Stimulated activated naive CD8-positive, alpha-beta T cell treated with anti-CD3 and anti-CD28 coated beads, Interleukin-15, amount 100 ng/mL, for 72 hours (primary cell): ENCODE results near the gene PAPSS2.

ENCODE experiments used
- ATAC-seq: fragments of 150-1000 bp; cut with Tn5 transposase; 2 replicates; pipeline ENCODE4 v1.10.0; 2021; ENCODE audit warnings: mild to moderate bottlenecking, moderate library complexity
- DNase-seq, 2 donors: peaks; one replicate each; pipeline ENCODE4 v3.0.0; 2021 to 2022
- H3K27ac Mint-ChIP-seq, 2 donors: one replicate each; pipeline ENCODE4 v1.8.0; 2022; ENCODE audit warnings: mild to moderate bottlenecking in 2 of 2, mixed read lengths in 2 of 2, moderate library complexity in 2 of 2
- H3K27me3 Mint-ChIP-seq: one replicate; pipeline ENCODE4 v1.8.0; 2022; ENCODE audit warnings: mixed read lengths
- H3K4me1 Mint-ChIP-seq: one replicate; pipeline ENCODE4 v1.8.0; 2022; ENCODE audit warnings: mild to moderate bottlenecking, mixed read lengths
- H3K4me3 Mint-ChIP-seq, 2 donors: one replicate each; pipeline ENCODE4 v1.8.0; 2022; ENCODE audit warnings: mild to moderate bottlenecking in 2 of 2, mixed read lengths in 2 of 2, moderate library complexity in 1 of 2
- H3K9me3 Mint-ChIP-seq, 2 donors: one replicate each; pipeline ENCODE4 v1.8.0; 2022; ENCODE audit warnings: mixed read lengths in 2 of 2

The PAPSS2 gene

GRCh38 chr10:87760195-87760905 is 100.7 kb downstream of the PAPSS2 start:
- DNase-seq (no peak), ATAC-seq (no peak)
- H3K4me1 Mint-ChIP-seq: peaks cover 22% of the 10 kb centered on the region
- no peak overlapping the region for H3K4me3 Mint-ChIP-seq
- peak overlapping the region in 1 of 2 donors; percentile 48 for H3K27ac Mint-ChIP-seq
- H3K9me3 Mint-ChIP-seq: no peaks in the 10 kb centered on the region
- no peaks in the 10 kb centered on the region for H3K27me3 Mint-ChIP-seq

GRCh38 chr10:87761153-87761552 is 101.5 kb downstream of the PAPSS2 start:
- no peaks in the 10 kb centered on the region for H3K9me3 Mint-ChIP-seq
- H3K27ac Mint-ChIP-seq: no peak overlapping the region
- H3K27me3 Mint-ChIP-seq: no peaks in the 10 kb centered on the region
- no peak for ATAC-seq
- peaks cover 22% of the 10 kb centered on the region for H3K4me1 Mint-ChIP-seq
- no peak for DNase-seq
- H3K4me3 Mint-ChIP-seq: no peak overlapping the region

GRCh38 chr10:87761892-87762291 is 102.2 kb downstream of the PAPSS2 start:
- Mint-ChIP-seq H3K4me1 (peaks cover 22% of the 10 kb centered on the region), H3K27ac (peak overlapping the region; percentile 42 to 91), H3K9me3 (no peaks in the 10 kb centered on the region), H3K27me3 (no peaks in the 10 kb centered on the region), H3K4me3 (peak overlapping the region; percentile 15 to 45)
- peak; percentile 42 to 69 for DNase-seq
- ATAC-seq: peak; percentile 100

GRCh38 chr10:87763086-87763861 is 103.6 kb downstream of the PAPSS2 start:
- ATAC-seq (no peak), DNase-seq (no peak)
- peak overlapping the region; percentile 19 to 25 for H3K27ac Mint-ChIP-seq
- H3K4me1 Mint-ChIP-seq: peaks cover 22% of the 10 kb centered on the region
- H3K9me3 Mint-ChIP-seq: no peaks in the 10 kb centered on the region
- no peaks in the 10 kb centered on the region for H3K27me3 Mint-ChIP-seq
- H3K4me3 Mint-ChIP-seq: no peak overlapping the region

- DNase-seq (no peak), ATAC-seq (no peak)
- Mint-ChIP-seq H3K4me3 (no peak overlapping the region), H3K27ac (no peak overlapping the region), H3K4me1 (peaks cover 22% of the 10 kb centered on the region), H3K27me3 (no peaks in the 10 kb centered on the region), H3K9me3 (no peaks in the 10 kb centered on the region)
Observed at GRCh38 chr10:87764072-87764934, 104.6 kb downstream of the PAPSS2 start.

GRCh38 chr10:87765666-87766376 is 106.1 kb downstream of the PAPSS2 start:
- Mint-ChIP-seq H3K27me3 (no peaks in the 10 kb centered on the region), H3K4me3 (no peak overlapping the region), H3K4me1 (peaks cover 15% of the 10 kb centered on the region), H3K9me3 (no peaks in the 10 kb centered on the region), H3K27ac (no peak overlapping the region)
- ATAC-seq (no peak), DNase-seq (no peak)

GRCh38 chr10:87767253-87767652 is 107.6 kb downstream of the PAPSS2 start:
- Mint-ChIP-seq H3K27ac (no peak overlapping the region), H3K4me1 (peaks cover 3% of the 10 kb centered on the region), H3K9me3 (no peaks in the 10 kb centered on the region), H3K4me3 (no peak overlapping the region), H3K27me3 (no peaks in the 10 kb centered on the region)
- no peak for ATAC-seq
- no peak for DNase-seq

GRCh38 chr10:87771871-87772500 is 112.3 kb downstream of the PAPSS2 start:
- H3K9me3 Mint-ChIP-seq: no peaks in the 10 kb centered on the region
- no peaks in the 10 kb centered on the region for H3K27me3 Mint-ChIP-seq
- H3K4me1 Mint-ChIP-seq: peaks cover 7% of the 10 kb centered on the region
- H3K27ac Mint-ChIP-seq: no peak overlapping the region
- ATAC-seq (no peak), DNase-seq (no peak)
- H3K4me3 Mint-ChIP-seq: no peak overlapping the region

- Mint-ChIP-seq H3K27me3 (no peaks in the 10 kb centered on the region), H3K9me3 (no peaks in the 10 kb centered on the region), H3K4me3 (no peak overlapping the region), H3K4me1 (peaks cover 7% of the 10 kb centered on the region), H3K27ac (no peak overlapping the region)
- DNase-seq: no peak
- no peak for ATAC-seq
Observed at GRCh38 chr10:87775766-87776165, 116.1 kb downstream of the PAPSS2 start.

GRCh38 chr10:87776328-87776727 is 116.7 kb downstream of the PAPSS2 start:
- H3K4me1 Mint-ChIP-seq: peaks cover 7% of the 10 kb centered on the region
- no peak overlapping the region for H3K27ac Mint-ChIP-seq
- H3K27me3 Mint-ChIP-seq: no peaks in the 10 kb centered on the region
- DNase-seq: no peak
- no peak for ATAC-seq
- H3K9me3 Mint-ChIP-seq: no peaks in the 10 kb centered on the region
- H3K4me3 Mint-ChIP-seq: no peak overlapping the region

GRCh38 chr10:87781545-87781944 is 121.9 kb downstream of the PAPSS2 start:
- Mint-ChIP-seq H3K27ac (no peak overlapping the region), H3K4me3 (no peak overlapping the region), H3K9me3 (no peaks in the 10 kb centered on the region), H3K4me1 (peaks cover 6% of the 10 kb centered on the region), H3K27me3 (no peaks in the 10 kb centered on the region)
- ATAC-seq (no peak), DNase-seq (no peak)

- H3K4me3 Mint-ChIP-seq: no peak overlapping the region
- no peak overlapping the region for H3K27ac Mint-ChIP-seq
- no peaks in the 10 kb centered on the region for H3K9me3 Mint-ChIP-seq
- no peak for ATAC-seq
- peaks cover 6% of the 10 kb centered on the region for H3K4me1 Mint-ChIP-seq
- no peak for DNase-seq
- H3K27me3 Mint-ChIP-seq: no peaks in the 10 kb centered on the region
Observed at GRCh38 chr10:87782721-87783120, 123.0 kb downstream of the PAPSS2 start.

GRCh38 chr10:87786421-87786820 is 126.7 kb downstream of the PAPSS2 start:
- no peak overlapping the region for H3K27ac Mint-ChIP-seq
- no peaks in the 10 kb centered on the region for H3K27me3 Mint-ChIP-seq
- no peaks in the 10 kb centered on the region for H3K9me3 Mint-ChIP-seq
- H3K4me1 Mint-ChIP-seq: peaks cover 6% of the 10 kb centered on the region
- DNase-seq: no peak
- no peak for ATAC-seq
- H3K4me3 Mint-ChIP-seq: no peak overlapping the region

- Mint-ChIP-seq H3K4me1 (peaks cover 15% of the 10 kb centered on the region), H3K27ac (no peak overlapping the region), H3K4me3 (no peak overlapping the region), H3K27me3 (no peaks in the 10 kb centered on the region), H3K9me3 (no peaks in the 10 kb centered on the region)
- DNase-seq: no peak
- no peak for ATAC-seq
Observed at GRCh38 chr10:87790185-87790584, 130.5 kb downstream of the PAPSS2 start.

- DNase-seq: no peak
- Mint-ChIP-seq H3K4me3 (no peak overlapping the region), H3K27me3 (no peaks in the 10 kb centered on the region), H3K9me3 (no peaks in the 10 kb centered on the region), H3K4me1 (peaks cover 46% of the 10 kb centered on the region), H3K27ac (no peak overlapping the region)
- ATAC-seq: no peak
Observed at GRCh38 chr10:87794285-87794684, 134.6 kb downstream of the PAPSS2 start.
